Activated CD8-positive, alpha-beta memory T cell treated with anti-CD3 and anti-CD28 coated beads, Interleukin-2, amount 50 U/mL, for 48 hours (primary cell): Measurements from ENCODE around the gene CNNM2.

Source experiments
- DNase-seq: peaks from one replicate; pipeline ENCODE4 v3.0.0-alpha.2; 2020

The CNNM2 gene

GRCh38 chr10:103077491-103078308 lies 159.6 kb downstream of the CNNM2 start:
- no peak for DNase-seq

- DNase-seq, result no peak
Observed at GRCh38 chr10:103078309-103078615, 160.2 kb downstream of the CNNM2 start.

GRCh38 chr10:103078676-103079075 lies 160.6 kb downstream of the CNNM2 start:
- no peak for DNase-seq

- no peak for DNase-seq
Observed at GRCh38 chr10:103079100-103079499, 161.0 kb downstream of the CNNM2 start.

GRCh38 chr10:103079946-103080345 lies 161.9 kb downstream of the CNNM2 start:
- no peak for DNase-seq

- no peak for DNase-seq
Observed at GRCh38 chr10:103080891-103081581, 162.9 kb downstream of the CNNM2 start.

- no peak for DNase-seq
Observed at GRCh38 chr10:103082683-103083082, 164.6 kb downstream of the CNNM2 start.

GRCh38 chr10:103083266-103083976 lies 165.3 kb downstream of the CNNM2 start:
- no peak for DNase-seq

- DNase-seq, result no peak
Observed at GRCh38 chr10:103083977-103084320, 165.9 kb downstream of the CNNM2 start.

GRCh38 chr10:103086261-103086660 lies 168.2 kb downstream of the CNNM2 start:
- DNase-seq, result no peak

GRCh38 chr10:103086799-103087198 lies 168.7 kb downstream of the CNNM2 start:
- DNase-seq, result no peak

- DNase-seq, result no peak
Observed at GRCh38 chr10:103089493-103089892, 171.4 kb downstream of the CNNM2 start.

GRCh38 chr10:103090911-103091310 lies 172.8 kb downstream of the CNNM2 start:
- no peak for DNase-seq

- DNase-seq, result no peak
Observed at GRCh38 chr10:103095005-103095404, 176.9 kb downstream of the CNNM2 start.

- DNase-seq, result no peak
Observed at GRCh38 chr10:103096130-103096529, 178.0 kb downstream of the CNNM2 start.

- DNase-seq, result no peak
Observed at GRCh38 chr10:103098240-103098639, 180.1 kb downstream of the CNNM2 start.

- DNase-seq, result no peak
Observed at GRCh38 chr10:103100620-103101019, 182.5 kb downstream of the CNNM2 start.

- DNase-seq, result no peak
Observed at GRCh38 chr10:103102195-103102594, 184.1 kb downstream of the CNNM2 start.

- DNase-seq, result no peak
Observed at GRCh38 chr10:103103989-103104388, 185.9 kb downstream of the CNNM2 start.

GRCh38 chr10:103104721-103105120 lies 186.6 kb downstream of the CNNM2 start:
- DNase-seq, result no peak

GRCh38 chr10:103105462-103105861 lies 187.4 kb downstream of the CNNM2 start:
- DNase-seq, result no peak

GRCh38 chr10:103106539-103106938 lies 188.4 kb downstream of the CNNM2 start:
- DNase-seq, result no peak

GRCh38 chr10:103109821-103110220 lies 191.7 kb downstream of the CNNM2 start:
- DNase-seq, result no peak

GRCh38 chr10:103110407-103110806 lies 192.3 kb downstream of the CNNM2 start:
- no peak for DNase-seq
